OCI-LY7 (cell line): Measurements from ENCODE around the gene MICAL3. TPM values are rescaled to one million over a fixed set of nuclear protein-coding genes. Genes with fewer than 3 reads are reported as not detected.

ENCODE experiments used
- BruUV-seq: library from RNA; stranded (reverse); fragments of 400-500 nt; replicated peaks from 2 replicates; lab custom pipeline; 2021; lab: Mats Ljungman, UMichigan
- CTCF ChIA-PET: fragments of 300-600 bp; sonication (Branson Sonifier 250); formaldehyde crosslinking; loops from one replicate; lab custom pipeline; 2022; ENCODE audit warnings: antibody characterized with exemption; ENCODE audit not compliant: unreplicated experiment; lab: Charles Lee
- POLR2A ChIA-PET: fragments of 300-600 bp; sonication (Branson Sonifier 250); formaldehyde crosslinking; loops from one replicate; lab custom pipeline; 2022; ENCODE audit warnings: antibody characterized with exemption; lab: Charles Lee
- DNase-seq: peaks from one replicate; pipeline ENCODE4 v3.0.0-alpha.2; 2015; ENCODE audit warnings: low spot score
- H2AFZ ChIP-seq: fragments of 200-600 bp; sonication (generic), shearing (Covaris generic); 2 replicates; pipeline ENCODE4 v1.6.1; 2014; ENCODE audit warnings: mild to moderate bottlenecking, antibody characterized with exemption, low read length, moderate library complexity
- H3K27ac ChIP-seq: fragments of 200-600 bp; sonication (generic); 2 replicates; pipeline ENCODE4 v1.5.1; 2014; ENCODE audit warnings: mixed run types, low read depth, mild to moderate bottlenecking, moderate library complexity, low read length, inconsistent platforms; ENCODE audit not compliant: poor library complexity, severe bottlenecking
- H3K36me3 ChIP-seq: fragments of 200-600 bp; sonication (generic); 2 replicates; pipeline ENCODE4 v1.6.1; 2014; ENCODE audit warnings: mild to moderate bottlenecking, antibody characterized with exemption, low read length, moderate library complexity, mixed read lengths; ENCODE audit not compliant: insufficient read depth
- H3K4me1 ChIP-seq: fragments of 200-600 bp; sonication (generic); 2 replicates; pipeline ENCODE4 v1.5.1; 2014; ENCODE audit warnings: mild to moderate bottlenecking, low read length; ENCODE audit not compliant: insufficient read depth, poor library complexity, severe bottlenecking
- H3K4me2 ChIP-seq: fragments of 200-600 bp; sonication (generic); 2 replicates; pipeline ENCODE4 v1.6.1; 2014; ENCODE audit warnings: mild to moderate bottlenecking, low read length
- H3K4me3 ChIP-seq: fragments of 200-600 bp; sonication (generic); 2 replicates; pipeline ENCODE4 v1.5.1; 2014; ENCODE audit warnings: mild to moderate bottlenecking, low read depth, low read length; ENCODE audit not compliant: poor library complexity, severe bottlenecking
- H3K79me2 ChIP-seq: fragments of 200-600 bp; sonication (generic); 2 replicates; pipeline ENCODE4 v1.6.1; 2016; ENCODE audit warnings: low read depth, mild to moderate bottlenecking, low read length, moderate library complexity, mixed read lengths; ENCODE audit not compliant: insufficient read depth
- H3K9me2 ChIP-seq: fragments of 200-600 bp; sonication (generic); 2 replicates; pipeline ENCODE4 v1.6.1; 2016; ENCODE audit warnings: mild to moderate bottlenecking, low read length, mixed read lengths; ENCODE audit not compliant: insufficient read depth
- H3K9me3 ChIP-seq: fragments of 200-600 bp; sonication (generic); 2 replicates; pipeline ENCODE4 v1.6.1; 2014; ENCODE audit warnings: mild to moderate bottlenecking, mixed run types, low read length, mixed read lengths
- H4K20me1 ChIP-seq: fragments of 200-600 bp; sonication (generic); 2 replicates; pipeline ENCODE4 v1.6.1; 2014; ENCODE audit warnings: mild to moderate bottlenecking, antibody characterized with exemption, low read length, moderate library complexity, mixed read lengths; ENCODE audit not compliant: insufficient read depth
- EZH2phosphoT487 ChIP-seq: fragments of 200-600 bp; sonication (generic); IDR thresholded peaks from 2 replicates; pipeline ENCODE4 v1.6.1; 2018; ENCODE audit warnings: low read depth, borderline replicate concordance, mild to moderate bottlenecking, mixed run types, antibody characterized with exemption, low read length, moderate library complexity, mixed read lengths
- intact Hi-C: fragments of 100-400 bp; cut with micrococcal nuclease; formaldehyde crosslinking; loops from one replicate; pipeline ENCODE4 v1.10.0; 2022; ENCODE audit not compliant: unreplicated experiment
- total RNA-seq, 2 experiments: library from RNA; depleted of rRNA in 1 of 2; stranded (reverse); fragments of >200 nt in 1 of 2; shearing (Covaris generic) in 1 of 2; gene quantifications; 2 replicates each; pipeline ENCODE4 v1.2.3, GENCODE V29; 2014 to 2022
- TF ChIP-seq, protein P1 (sequence below): fragments of 200-600 bp; sonication (generic); conservative IDR thresholded peaks from 2 replicates; pipeline ENCODE4 v1.5.1; 2014; ENCODE audit warnings: mild to moderate bottlenecking, antibody characterized with exemption, low read length, moderate library complexity, mixed read lengths

The MICAL3 gene
- total RNA-seq, 2 experiments from 2014 or later, result 80.9 to 210 TPM

DNA sequence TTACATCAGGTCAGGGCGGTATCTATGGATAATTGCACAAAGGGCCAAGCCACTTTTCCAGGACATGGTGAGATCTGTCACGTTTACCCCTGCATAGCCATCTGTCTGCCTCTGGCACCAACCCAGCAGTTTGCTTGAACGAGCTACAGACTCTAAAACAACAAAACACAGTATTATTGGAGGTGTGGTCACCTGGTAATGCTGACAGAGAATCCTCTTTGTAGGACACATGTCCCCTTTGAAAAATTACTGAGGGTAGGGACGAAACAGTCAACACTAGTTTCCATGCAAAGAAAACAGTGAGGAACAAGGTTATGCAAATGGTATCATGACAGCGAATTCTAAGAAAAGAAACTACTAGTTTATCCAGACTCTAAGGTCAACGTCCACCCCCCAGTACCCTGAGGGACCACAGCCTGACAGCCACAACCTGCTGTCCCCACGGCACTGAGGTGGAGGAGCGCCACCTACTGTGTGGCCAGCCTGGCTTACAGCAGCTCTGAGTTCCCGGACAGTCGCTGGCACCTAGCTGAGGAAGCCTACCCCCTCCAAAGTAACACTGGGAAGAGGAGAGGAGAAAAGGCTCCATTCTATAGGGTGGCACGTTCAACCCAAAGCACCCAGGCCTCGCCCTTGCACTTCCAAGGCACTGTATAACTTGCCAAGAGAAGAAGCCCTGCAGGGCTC lies 132.7 kb downstream of the MICAL3 start:
- Histone ChIP-seq H3K4me2 (no peak overlapping the region), H3K4me1 (no peaks in the 10 kb centered on the region), H3K9me2 (no peaks in the 10 kb centered on the region), H3K4me3 (no peak overlapping the region), H3K27ac (no peak overlapping the region), H3K9me3 (no peaks in the 10 kb centered on the region), H3K79me2 (peaks cover 3% of the 10 kb centered on the region; the same call in 1 of the 2 replicates), H4K20me1 (no peaks in the 10 kb centered on the region), H3K36me3 (peaks cover 99% of the 10 kb centered on the region), H2AFZ (no peak overlapping the region)
- TF ChIP-seq, protein P1, sequence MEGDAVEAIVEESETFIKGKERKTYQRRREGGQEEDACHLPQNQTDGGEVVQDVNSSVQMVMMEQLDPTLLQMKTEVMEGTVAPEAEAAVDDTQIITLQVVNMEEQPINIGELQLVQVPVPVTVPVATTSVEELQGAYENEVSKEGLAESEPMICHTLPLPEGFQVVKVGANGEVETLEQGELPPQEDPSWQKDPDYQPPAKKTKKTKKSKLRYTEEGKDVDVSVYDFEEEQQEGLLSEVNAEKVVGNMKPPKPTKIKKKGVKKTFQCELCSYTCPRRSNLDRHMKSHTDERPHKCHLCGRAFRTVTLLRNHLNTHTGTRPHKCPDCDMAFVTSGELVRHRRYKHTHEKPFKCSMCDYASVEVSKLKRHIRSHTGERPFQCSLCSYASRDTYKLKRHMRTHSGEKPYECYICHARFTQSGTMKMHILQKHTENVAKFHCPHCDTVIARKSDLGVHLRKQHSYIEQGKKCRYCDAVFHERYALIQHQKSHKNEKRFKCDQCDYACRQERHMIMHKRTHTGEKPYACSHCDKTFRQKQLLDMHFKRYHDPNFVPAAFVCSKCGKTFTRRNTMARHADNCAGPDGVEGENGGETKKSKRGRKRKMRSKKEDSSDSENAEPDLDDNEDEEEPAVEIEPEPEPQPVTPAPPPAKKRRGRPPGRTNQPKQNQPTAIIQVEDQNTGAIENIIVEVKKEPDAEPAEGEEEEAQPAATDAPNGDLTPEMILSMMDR, result peak; percentile 67
- no peak for TF ChIP-seq EZH2phosphoT487
- ChIA-PET POLR2A (interaction anchor here (0.8 to 0.9 kb wide), 3 partner anchors 23 to 96 kb away, joined by 3 to 4 read pairs (median 3); no protein-coding TSS in a partner anchor), CTCF (interaction anchor here (1.7 kb wide), 1 partner anchor 184 kb away, joined by 4 read pairs; no protein-coding TSS in a partner anchor)
- no peak for DNase-seq
- no TSS peak for BruUV-seq
- intact Hi-C loops, result no loop called here

DNA sequence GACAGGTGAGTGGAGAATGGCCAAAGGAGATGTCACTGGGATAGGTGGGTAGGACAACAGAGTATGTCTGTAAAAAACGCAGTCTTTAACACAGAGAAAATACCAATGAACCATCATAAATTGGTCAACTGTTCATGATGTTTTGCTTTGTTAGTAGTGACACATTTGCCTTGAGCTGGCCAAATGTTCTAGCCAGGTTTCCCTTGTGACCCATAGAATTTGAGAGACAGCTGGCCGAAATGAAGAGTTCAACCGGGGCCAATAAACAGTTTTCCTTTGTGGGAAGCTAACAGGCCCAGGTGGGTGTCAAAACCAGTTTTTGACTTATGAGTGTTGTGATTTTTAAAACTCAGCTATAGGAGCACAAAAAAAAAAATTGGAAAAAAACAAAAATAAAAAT lies 133.5 kb downstream of the MICAL3 start:
- Histone ChIP-seq H4K20me1 (no peaks in the 10 kb centered on the region), H3K27ac (no peak overlapping the region), H3K9me3 (no peaks in the 10 kb centered on the region), H3K36me3 (peaks cover 99% of the 10 kb centered on the region), H3K4me2 (no peak overlapping the region), H3K79me2 (peaks cover 3% of the 10 kb centered on the region; the same call in 1 of the 2 replicates), H3K9me2 (no peaks in the 10 kb centered on the region), H2AFZ (no peak overlapping the region), H3K4me1 (no peaks in the 10 kb centered on the region), H3K4me3 (no peak overlapping the region)
- TF ChIP-seq, protein P1, result no peak
- no peak for TF ChIP-seq EZH2phosphoT487
- BruUV-seq, result no TSS peak
- CTCF ChIA-PET, result interaction anchor here (1.7 kb wide), 1 partner anchor 185 kb away, joined by 4 read pairs; no protein-coding TSS in a partner anchor
- intact Hi-C loops, result no loop called here
- DNase-seq, result no peak
- POLR2A ChIA-PET, result interaction anchor here (0.8 to 0.9 kb wide), 3 partner anchors 23 to 96 kb away, joined by 3 to 4 read pairs (median 3); no protein-coding TSS in a partner anchor

DNA sequence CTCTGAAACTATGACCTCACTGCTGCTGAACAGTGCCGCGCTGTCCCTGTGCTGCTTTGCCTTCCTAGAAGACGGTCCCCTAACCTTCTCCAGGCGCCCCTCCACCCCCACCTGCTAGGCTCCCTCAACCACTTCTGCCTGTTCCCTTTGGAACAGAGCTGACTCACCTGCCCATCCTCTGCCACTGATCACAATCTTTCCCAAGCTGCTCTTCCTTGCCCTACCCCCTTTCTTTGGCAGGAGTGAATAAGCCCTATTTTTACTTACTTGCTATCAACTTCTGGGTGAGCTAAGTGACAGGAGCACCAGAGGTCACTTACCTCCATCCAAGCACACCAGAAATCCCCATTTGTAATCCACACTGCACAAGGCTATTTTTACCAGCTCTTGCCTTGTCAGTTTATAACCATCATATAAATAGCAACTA lies 134.1 kb downstream of the MICAL3 start:
- H3K9me3 ChIP-seq, result no peaks in the 10 kb centered on the region
- CTCF ChIA-PET, result interaction anchor here (1.7 kb wide), 1 partner anchor 185 kb away, joined by 4 read pairs; no protein-coding TSS in a partner anchor
- intact Hi-C loops, result no loop called here
- TF ChIP-seq, protein P1, result no peak
- no peak for TF ChIP-seq EZH2phosphoT487
- H3K4me1 ChIP-seq, result no peaks in the 10 kb centered on the region
- no peaks in the 10 kb centered on the region for H4K20me1 ChIP-seq
- H3K79me2 ChIP-seq, result peaks cover 3% of the 10 kb centered on the region; the same call in 1 of the 2 replicates
- H3K27ac ChIP-seq, result no peak overlapping the region
- no peak for DNase-seq
- H3K36me3 ChIP-seq, result peaks cover 99% of the 10 kb centered on the region
- BruUV-seq, result no TSS peak
- H3K4me2 ChIP-seq, result no peak overlapping the region
- POLR2A ChIA-PET, result no interaction called here
- no peak overlapping the region for H3K4me3 ChIP-seq
- H2AFZ ChIP-seq, result no peak overlapping the region
- H3K9me2 ChIP-seq, result no peaks in the 10 kb centered on the region
